ENCODE data around the gene ANO3. TPM values are rescaled to one million over a fixed set of nuclear protein-coding genes. Genes with fewer than 3 reads are reported as not detected.
"Not testable (repeated sequence)": the region's sequence is repeated elsewhere in the genome, so short reads cannot be mapped to it uniquely, and the experiment has no call there.

ANO3 gene
- total and polyA plus RNA-seq, 8 donors, result 0.06 to 1.1 (median 0.67) TPM

GRCh38 chr11:26287067-26287518 is 44.8 kb upstream of the ANO3 start:
- no peaks in the 10 kb centered on the region for H3K27me3 ChIP-seq
- H3K36me3 ChIP-seq, result no peaks in the 10 kb centered on the region
- FAIRE-seq, result no peak
- ATAC-seq, result no peak
- no peaks in the 10 kb centered on the region for H3K9me3 ChIP-seq
- intact Hi-C loops (cut with DNase I), result no loop called here
- no peak overlapping the region for H3K27ac ChIP-seq
- H3K4me1 ChIP-seq, result no peaks in the 10 kb centered on the region
- TF ChIP-seq CTCF (IDR thresholded peaks at IDR 0.05), result no peak
- 50 to 65% methylated on average over 5 of the region's 5 CpGs for WGBS, 2 donors
- H3K4me3 ChIP-seq, result no peak overlapping the region
- no peak for DNase-seq

- no peaks in the 10 kb centered on the region for H3K9me3 ChIP-seq
- intact Hi-C loops (cut with DNase I), result loop anchor here in 1 of 3 donors (10.0 kb wide), 1 partner anchor 347 kb away; no protein-coding TSS in a partner anchor
Observed at GRCh38 chr11:26297189-26297975, 34.5 kb upstream of the ANO3 start.

GRCh38 chr11:26316372-26316771 is 15.6 kb upstream of the ANO3 start:
- H3K4me1 ChIP-seq; DNase-seq; H3K9me3 ChIP-seq; FAIRE-seq; H3K4me3 ChIP-seq; H3K27me3 ChIP-seq; H3K36me3 ChIP-seq; H3K27ac ChIP-seq; ATAC-seq; intact Hi-C loops (cut with DNase I): not testable (repeated sequence)
- 11 to 15% methylated on average over 5 of the region's 5 CpGs for WGBS, 2 donors

More at GRCh38 chr11:26297189-26297975, 34.5 kb upstream of the ANO3 start:
- Histone ChIP-seq H3K27me3 (no peaks in the 10 kb centered on the region), H3K4me3 (no peak overlapping the region), H3K4me1 (no peaks in the 10 kb centered on the region), H3K36me3 (no peaks in the 10 kb centered on the region), H3K27ac (no peak overlapping the region)
- 10% methylated on average over 4 of the region's 4 CpGs for WGBS, 2 donors
- peak in 3 of 4 donors; percentile 33 to 58 (median 41) for TF ChIP-seq CTCF (IDR thresholded peaks at IDR 0.05)
- DNase-seq (peak in 1 of 6 donors; percentile 16), FAIRE-seq (peak; percentile 34), ATAC-seq (peak; percentile 67 to 93 (median 90))

- Histone ChIP-seq H3K27ac (no peak overlapping the region), H3K4me3 (no peak overlapping the region)
Observed at GRCh38 chr11:26319906-26320305, 12.0 kb upstream of the ANO3 start.

GRCh38 chr11:26321516-26321915 is 10.4 kb upstream of the ANO3 start:
- FAIRE-seq, result no peak
- H3K27ac ChIP-seq, result no peak overlapping the region
- TF ChIP-seq CTCF (IDR thresholded peaks at IDR 0.05), result no peak
- H3K36me3 ChIP-seq, result no peaks in the 10 kb centered on the region
- intact Hi-C loops (cut with DNase I), result no loop called here
- DNase-seq, result no peak
- no peaks in the 10 kb centered on the region for H3K9me3 ChIP-seq
- H3K4me1 ChIP-seq, result no peaks in the 10 kb centered on the region
- no peak for ATAC-seq
- no peaks in the 10 kb centered on the region for H3K27me3 ChIP-seq
- no peak overlapping the region for H3K4me3 ChIP-seq

More at GRCh38 chr11:26319906-26320305, 12.0 kb upstream of the ANO3 start:
- intact Hi-C loops (cut with DNase I), result no loop called here
- Histone ChIP-seq H3K4me1 (no peaks in the 10 kb centered on the region), H3K9me3 (no peaks in the 10 kb centered on the region), H3K36me3 (no peaks in the 10 kb centered on the region), H3K27me3 (no peaks in the 10 kb centered on the region)
- WGBS, 2 donors, result 23 to 25% methylated on average over 2 of the region's 2 CpGs
- DNase-seq (no peak), ATAC-seq (no peak), FAIRE-seq (no peak)
- no peak for TF ChIP-seq CTCF (IDR thresholded peaks at IDR 0.05)

All from pancreas (tissue), 10 donors.